PC-3 (cell line): ENCODE data around the gene CLEC4A. TPM values are rescaled to one million over a fixed set of nuclear protein-coding genes. Genes with fewer than 3 reads are reported as not detected.

Source experiments
- ATAC-seq: fragments of 200-7000 bp; cut with Tn5 transposase; 2 replicates; pipeline ENCODE4 v1.9.1; 2020; ENCODE audit warnings: mild to moderate bottlenecking, moderate library complexity
- BruUV-seq: library from RNA; stranded (reverse); fragments of 400-500 nt; replicated peaks from 2 replicates; lab custom pipeline; 2021; lab: Mats Ljungman, UMichigan
- CTCF ChIA-PET: fragments of 300-600 bp; sonication (Branson Sonifier 250); formaldehyde crosslinking; loops from one replicate; lab custom pipeline; 2022; ENCODE audit warnings: antibody characterized with exemption; lab: Charles Lee
- POLR2A ChIA-PET: fragments of 300-600 bp; sonication (Branson Sonifier 250); formaldehyde crosslinking; loops from one replicate; lab custom pipeline; 2022; ENCODE audit warnings: antibody characterized with exemption; ENCODE audit not compliant: unreplicated experiment; lab: Charles Lee
- DNase-seq: peaks from one replicate; pipeline ENCODE4 v3.0.0-alpha.2; 2015
- H2AFZ ChIP-seq: fragments of 300-600 bp; sonication (generic); 2 replicates; pipeline ENCODE4 v1.6.0; 2016; ENCODE audit warnings: antibody characterized with exemption, low read length
- H3F3A ChIP-seq: fragments of 300-600 bp; sonication (generic); one replicate; pipeline ENCODE4 v1.6.0; 2017; ENCODE audit warnings: antibody characterized with exemption, low read length, control low read depth, mild to moderate bottlenecking; ENCODE audit not compliant: unreplicated experiment
- H3K27ac ChIP-seq: fragments of 300-600 bp; sonication (generic); 2 replicates; pipeline ENCODE4 v1.5.1; 2016; ENCODE audit warnings: mild to moderate bottlenecking, low read length
- H3K27me3 ChIP-seq: fragments of 300-600 bp; sonication (generic); 2 replicates; pipeline ENCODE4 v1.6.1; 2016; ENCODE audit warnings: low read length, mixed read lengths
- H3K36me3 ChIP-seq: fragments of 300-600 bp; sonication (generic); 2 replicates; pipeline ENCODE4 v1.6.1; 2016; ENCODE audit warnings: low read depth, mixed run types, low read length, mixed read lengths
- H3K4me1 ChIP-seq: fragments of 300-600 bp; sonication (generic); 2 replicates; pipeline ENCODE4 v1.5.1; 2016; ENCODE audit warnings: low read length; ENCODE audit not compliant: insufficient read depth
- H3K4me2 ChIP-seq: fragments of 300-600 bp; sonication (generic); 2 replicates; pipeline ENCODE4 v1.6.0; 2016; ENCODE audit warnings: low read length
- H3K4me3 ChIP-seq: fragments of 300-600 bp; sonication (generic); 2 replicates; pipeline ENCODE4 v1.5.1; 2016; ENCODE audit warnings: mild to moderate bottlenecking, low read length, mixed read lengths
- H3K79me2 ChIP-seq: fragments of 300-600 bp; sonication (generic); 2 replicates; pipeline ENCODE4 v1.6.1; 2017; ENCODE audit warnings: low read length, mixed read lengths
- H3K9ac ChIP-seq: fragments of 300-600 bp; sonication (generic); 2 replicates; pipeline ENCODE4 v1.6.0; 2016; ENCODE audit warnings: mild to moderate bottlenecking, low read length
- H3K9me2 ChIP-seq: fragments of 300-600 bp; sonication (generic); replicated peaks from 2 replicates; pipeline ENCODE4 v1.6.1; 2016; ENCODE audit warnings: mixed run types, low read length, mixed read lengths
- H3K9me3 ChIP-seq: fragments of 300-600 bp; sonication (generic); 2 replicates; pipeline ENCODE4 v1.6.1; 2016; ENCODE audit warnings: low read length, mixed read lengths
- H4K20me1 ChIP-seq: fragments of 300-600 bp; sonication (generic); 2 replicates; pipeline ENCODE4 v1.6.1; 2016; ENCODE audit warnings: low read length, mixed read lengths
- CTCF ChIP-seq: fragments of 300-600 bp; sonication (generic); conservative IDR thresholded peaks from 2 replicates; pipeline ENCODE4 v1.5.1; 2017; ENCODE audit warnings: antibody characterized with exemption, low read depth, mild to moderate bottlenecking, low read length
- EZH2 ChIP-seq: fragments of 300-600 bp; sonication (generic); IDR thresholded peaks from one replicate; pipeline ENCODE4 v1.6.1; 2017; ENCODE audit warnings: antibody characterized with exemption, mild to moderate bottlenecking, low read length; ENCODE audit not compliant: unreplicated experiment
- EZH2phosphoT487 ChIP-seq: fragments of 300-600 bp; sonication (generic); IDR thresholded peaks from 2 replicates; pipeline ENCODE4 v1.6.1; 2018; ENCODE audit warnings: mild to moderate bottlenecking, antibody characterized with exemption, low read length, borderline replicate concordance
- intact Hi-C: fragments of 100-400 bp; cut with micrococcal nuclease; formaldehyde crosslinking; loops from 2 replicates; pipeline ENCODE4 v1.9.0; 2023
- total RNA-seq: library from RNA; depleted of rRNA; stranded (reverse); fragments of >200 nt; gene quantifications from 2 replicates; pipeline ENCODE4 v1.2.3, GENCODE V29; 2014

CLEC4A gene
- total RNA-seq, 1 experiment from 2014 or later, result 0.51 TPM

GRCh38 chr12:8154526-8154925, 31.1 kb downstream of the CLEC4A start:
- Histone ChIP-seq H2AFZ (no peak overlapping the region), H3K36me3 (no peaks in the 10 kb centered on the region), H3F3A (no peaks in the 10 kb centered on the region), H3K9me2 (no peaks in the 10 kb centered on the region), H3K4me1 (peaks cover 16% of the 10 kb centered on the region), H3K4me2 (no peak overlapping the region), H3K79me2 (no peaks in the 10 kb centered on the region), H3K27ac (no peak overlapping the region), H3K27me3 (no peaks in the 10 kb centered on the region), H3K4me3 (no peak overlapping the region), H3K9me3 (no peaks in the 10 kb centered on the region), H4K20me1 (no peaks in the 10 kb centered on the region), H3K9ac (no peak overlapping the region)
- ATAC-seq (no peak), DNase-seq (no peak)
- ChIA-PET CTCF (no interaction called here), POLR2A (no interaction called here)
- BruUV-seq, result no TSS peak
- no peak for TF ChIP-seq CTCF
- TF ChIP-seq EZH2, result no peak
- TF ChIP-seq EZH2phosphoT487, result no peak
- intact Hi-C loops, result no loop called here

GRCh38 chr12:8156416-8156815, 33.0 kb downstream of the CLEC4A start:
- intact Hi-C loops, result no loop called here
- H3K9ac ChIP-seq, result no peak overlapping the region
- H3K9me2 ChIP-seq, result no peaks in the 10 kb centered on the region
- no peaks in the 10 kb centered on the region for H3K36me3 ChIP-seq
- no peaks in the 10 kb centered on the region for H3K79me2 ChIP-seq
- peak overlapping the region; percentile 71 for H2AFZ ChIP-seq
- ChIA-PET CTCF (no interaction called here), POLR2A (interaction anchor here (0.6 kb wide), 1 partner anchor 129 kb away, joined by 4 read pairs; no protein-coding TSS in a partner anchor)
- DNase-seq (peak; percentile 17), ATAC-seq (peak; percentile 61)
- no peaks in the 10 kb centered on the region for H4K20me1 ChIP-seq
- H3K27me3 ChIP-seq, result no peaks in the 10 kb centered on the region
- H3K9me3 ChIP-seq, result no peaks in the 10 kb centered on the region
- peak overlapping the region; percentile 61 for H3K4me2 ChIP-seq
- BruUV-seq, result no TSS peak
- H3K27ac ChIP-seq, result peak overlapping the region; percentile 42; the same call in 1 of the 2 replicates
- H3F3A ChIP-seq, result no peaks in the 10 kb centered on the region
- H3K4me3 ChIP-seq, result peak overlapping the region; percentile 26; the same call in 1 of the 2 replicates
- peaks cover 16% of the 10 kb centered on the region for H3K4me1 ChIP-seq
- no peak for TF ChIP-seq EZH2phosphoT487
- no peak for TF ChIP-seq CTCF
- TF ChIP-seq EZH2, result no peak

GRCh38 chr12:8156845-8157244, 33.4 kb downstream of the CLEC4A start, which contains the start of gene ZNF705A:
ZNF705A (plus strand) TSS chr12:8157015; CDS start chr12:8172626, 15,611 bp downstream.
- POLR2A ChIA-PET, result interaction anchor here (0.6 kb wide), 1 partner anchor 130 kb away, joined by 4 read pairs; no protein-coding TSS in a partner anchor
- ATAC-seq (peak; percentile 92), DNase-seq (peak; percentile 56)
- peak within 1 kb of the TSS; percentile 26; the same call in 1 of the 2 replicates for H3K4me3 ChIP-seq
- H2AFZ ChIP-seq, result peak within 1 kb of the TSS; percentile 71
- H3K27me3 ChIP-seq, result no peaks in the 10 kb centered on the region
- H3K9me2 ChIP-seq, result no peaks in the 10 kb centered on the region
- CTCF ChIA-PET, result no interaction called here
- H3K36me3 ChIP-seq, result no peaks in the 10 kb centered on the region
- BruUV-seq, result no TSS peak
- no peaks in the 10 kb centered on the region for H3K79me2 ChIP-seq
- H3K27ac ChIP-seq, result peak within 1 kb of the TSS; percentile 42; the same call in 1 of the 2 replicates
- H3F3A ChIP-seq, result no peaks in the 10 kb centered on the region
- peak within 1 kb of the TSS; percentile 61 for H3K4me2 ChIP-seq
- TF ChIP-seq CTCF, result no peak
- intact Hi-C loops, result no loop called here
- H3K9ac ChIP-seq, result no peak within 1 kb of the TSS
- H4K20me1 ChIP-seq, result no peaks in the 10 kb centered on the region
- H3K9me3 ChIP-seq, result no peaks in the 10 kb centered on the region
- peaks cover 16% of the 10 kb centered on the region for H3K4me1 ChIP-seq
